IMR-90 (cell line): ENCODE results near the gene FTSJ3. TPM values are rescaled to one million over a fixed set of nuclear protein-coding genes. Genes with fewer than 3 reads are reported as not detected.

Source experiments
- ATAC-seq: fragments of 200-7000 bp; cut with Tn5 transposase; 2 replicates; pipeline ENCODE4 v1.9.1; 2020; ENCODE audit warnings: low read depth, mild to moderate bottlenecking, moderate library complexity
- BruUV-seq: library from RNA; stranded (reverse); fragments of 400-500 nt; replicated peaks from 2 replicates; lab custom pipeline; 2021; lab: Mats Ljungman, UMichigan
- CTCF ChIA-PET: fragments of 300-600 bp; formaldehyde crosslinking; extraction: SDS; loops from one replicate; lab custom pipeline; 2021; ENCODE audit warnings: antibody characterized with exemption; lab: Yijun Ruan, JAX
- POLR2A ChIA-PET: fragments of 300-600 bp; sonication (Branson Sonifier 250); formaldehyde crosslinking; loops from one replicate; lab custom pipeline; 2022; ENCODE audit warnings: antibody characterized with exemption; ENCODE audit not compliant: unreplicated experiment; lab: Charles Lee
- DNase-seq: peaks from one replicate; pipeline ENCODE4 v3.0.0; 2013
- H2AFZ ChIP-seq: replicated peaks from 2 replicates; pipeline ENCODE3; 2013; ENCODE audit warnings: low read length, mild to moderate bottlenecking; ENCODE audit not compliant: poor library complexity
- H2AK5ac ChIP-seq: 2 replicates; pipeline ENCODE4 v1.6.1; 2013; ENCODE audit warnings: low read depth, low read length, inconsistent platforms
- H2AK9ac ChIP-seq: replicated peaks from 2 replicates; pipeline ENCODE3; 2013; ENCODE audit warnings: mild to moderate bottlenecking, low read depth, low read length, moderate library complexity; ENCODE audit not compliant: poor library complexity
- H2BK120ac ChIP-seq: 2 replicates; pipeline ENCODE4 v1.6.1; 2013; ENCODE audit warnings: low read depth, low read length, inconsistent platforms
- H2BK15ac ChIP-seq: 3 replicates; pipeline ENCODE4 v1.6.1; 2013; ENCODE audit warnings: low read depth, low read length, inconsistent platforms
- H2BK20ac ChIP-seq: 2 replicates; pipeline ENCODE4 v1.6.1; 2013; ENCODE audit warnings: low read depth, mild to moderate bottlenecking, inconsistent platforms, low read length, moderate library complexity
- H2BK5ac ChIP-seq: 2 replicates; pipeline ENCODE4 v1.6.1; 2013; ENCODE audit warnings: mild to moderate bottlenecking, low read depth, low read length, inconsistent platforms; ENCODE audit not compliant: poor library complexity, severe bottlenecking
- H3K14ac ChIP-seq: replicated peaks from 2 replicates; pipeline ENCODE4 v1.6.1; 2013; ENCODE audit warnings: low read depth, low read length, inconsistent platforms
- H3K18ac ChIP-seq: 2 replicates; pipeline ENCODE4 v1.6.1; 2013; ENCODE audit warnings: low read depth, low read length, control low read depth
- H3K23ac ChIP-seq: 2 replicates; pipeline ENCODE4 v1.6.1; 2013; ENCODE audit warnings: low read depth, low read length, inconsistent platforms
- H3K27ac ChIP-seq: 2 replicates; pipeline ENCODE4 v1.5.1; 2013; ENCODE audit warnings: mild to moderate bottlenecking, control low read depth, low read length; ENCODE audit not compliant: insufficient read depth
- H3K27me3 ChIP-seq: 2 replicates; pipeline ENCODE4 v1.6.1; 2013; ENCODE audit warnings: low read length; ENCODE audit not compliant: control insufficient read depth, insufficient read depth
- H3K36me3 ChIP-seq: 2 replicates; pipeline ENCODE4 v1.6.1; 2013; ENCODE audit warnings: low read length, mixed read lengths; ENCODE audit not compliant: control insufficient read depth, insufficient read depth
- H3K4ac ChIP-seq: 2 replicates; pipeline ENCODE4 v1.6.1; 2013; ENCODE audit warnings: low read depth, low read length, inconsistent platforms
- H3K4me1 ChIP-seq: 2 replicates; pipeline ENCODE4 v1.6.1; 2013; ENCODE audit warnings: low read length, mixed read lengths; ENCODE audit not compliant: control insufficient read depth, insufficient read depth
- H3K4me2 ChIP-seq: 2 replicates; pipeline ENCODE4 v1.6.1; 2013; ENCODE audit warnings: low read depth, mild to moderate bottlenecking, control low read depth, low read length, moderate library complexity
- H3K4me3 ChIP-seq: 2 replicates; pipeline ENCODE4 v1.5.1; 2013; ENCODE audit warnings: low read depth, mild to moderate bottlenecking, control low read depth, low read length, moderate library complexity; ENCODE audit not compliant: insufficient read depth
- H3K56ac ChIP-seq: 2 replicates; pipeline ENCODE4 v1.6.1; 2013; ENCODE audit warnings: low read length, inconsistent platforms; ENCODE audit not compliant: insufficient read depth; ENCODE audit errors: extremely low read depth
- H3K79me1 ChIP-seq, 2 experiments: 2 replicates each; pipeline ENCODE4 v1.6.1; 2013; ENCODE audit warnings: low read length in 2 of 2, inconsistent platforms in 1 of 2, low read depth in 1 of 2
- H3K9ac ChIP-seq: 2 replicates; pipeline ENCODE4 v1.6.1; 2013; ENCODE audit warnings: low read depth, low read length, control low read depth
- H3K9me1 ChIP-seq: 2 replicates; pipeline ENCODE4 v1.6.1; 2013; ENCODE audit warnings: low read length, inconsistent platforms; ENCODE audit not compliant: insufficient read depth
- H3K9me3 ChIP-seq: 2 replicates; pipeline ENCODE4 v1.6.1; 2013; ENCODE audit warnings: low read length; ENCODE audit not compliant: control insufficient read depth, insufficient read depth
- H4K20me1 ChIP-seq: 2 replicates; pipeline ENCODE4 v1.6.1; 2013; ENCODE audit warnings: low read length, inconsistent platforms; ENCODE audit not compliant: insufficient read depth
- H4K5ac ChIP-seq: 2 replicates; pipeline ENCODE4 v1.6.1; 2013; ENCODE audit warnings: mild to moderate bottlenecking, low read depth, low read length, control low read depth
- H4K8ac ChIP-seq, 2 experiments: 2 replicates each; pipeline ENCODE4 v1.6.1; 2013; ENCODE audit warnings: low read depth in 2 of 2, low read length in 2 of 2, control low read depth in 1 of 2, inconsistent platforms in 1 of 2
- H4K91ac ChIP-seq: 2 replicates; pipeline ENCODE4 v1.6.1; 2013; ENCODE audit warnings: low read depth, low read length, inconsistent platforms; ENCODE audit not compliant: insufficient read depth
- BHLHE40 ChIP-seq: fragments of 150-350 bp; IDR thresholded peaks from 2 replicates; pipeline ENCODE4 v1.6.1; 2016; ENCODE audit warnings: mild to moderate bottlenecking, low read depth, low read length
- CEBPB ChIP-seq: IDR thresholded peaks from 2 replicates; pipeline ENCODE4 v1.6.1; 2012; ENCODE audit warnings: low read depth, low read length, improper control_type of control experiment
- CHD1 ChIP-seq: IDR thresholded peaks from 2 replicates; pipeline ENCODE4 v1.6.1; 2012; ENCODE audit warnings: low read depth, low read length, improper control_type of control experiment
- MAFK ChIP-seq: IDR thresholded peaks from 2 replicates; pipeline ENCODE4 v1.6.1; 2012; ENCODE audit warnings: low read depth, low read length, improper control_type of control experiment
- MAZ ChIP-seq: IDR thresholded peaks from 2 replicates; pipeline ENCODE4 v1.6.1; 2012; ENCODE audit warnings: low read depth, mild to moderate bottlenecking, low read length, improper control_type of control experiment, moderate library complexity, borderline replicate concordance
- MXI1 ChIP-seq: IDR thresholded peaks from 2 replicates; pipeline ENCODE4 v1.6.1; 2012; ENCODE audit warnings: low read depth, mild to moderate bottlenecking, low read length, moderate library complexity, borderline replicate concordance
- NFE2L2 ChIP-seq: fragments of 150-350 bp; IDR thresholded peaks from 2 replicates; pipeline ENCODE4 v1.6.1; 2016; ENCODE audit warnings: low read depth, mild to moderate bottlenecking, low read length
- POLR2A ChIP-seq: IDR thresholded peaks from 2 replicates; pipeline ENCODE4 v1.6.1; 2012; ENCODE audit warnings: mild to moderate bottlenecking, low read depth, low read length
- RCOR1 ChIP-seq: IDR thresholded peaks from 2 replicates; pipeline ENCODE4 v1.6.1; 2012; ENCODE audit warnings: mild to moderate bottlenecking, low read length, improper control_type of control experiment; ENCODE audit not compliant: insufficient replicate concordance
- SMC3 ChIP-seq: fragments of 150-350 bp; IDR thresholded peaks from 2 replicates; pipeline ENCODE4 v1.6.1; 2016; ENCODE audit warnings: low read depth, mild to moderate bottlenecking, antibody characterized with exemption, low read length, moderate library complexity
- USF2 ChIP-seq: fragments of 150-350 bp; IDR thresholded peaks from 2 replicates; pipeline ENCODE4 v1.6.1; 2017; ENCODE audit warnings: mild to moderate bottlenecking, antibody characterized with exemption, low read length, low read depth
- WGBS, 2 experiments: methylation state at CpG; one replicate each; pipeline versions ENCODE4 v1.1.5 to v1.1.7; 2013; ENCODE audit warnings: missing lambda C conversion rate in 2 of 2; ENCODE audit not compliant: insufficient read length in 1 of 2; ENCODE audit errors: extremely low coverage in 2 of 2; 5-methylcytosine and 5-hydroxymethylcytosine counted together
- dilution Hi-C: fragments of 300-500 bp; cut with HindIII; formaldehyde crosslinking; loops from one replicate; pipeline ENCODE4 v1.14.3; 2018; ENCODE audit warnings: low sequenced_read_pairs; ENCODE audit not compliant: unreplicated experiment
- in situ Hi-C: fragments of 300-500 bp; cut with MboI; formaldehyde crosslinking; loops from 3 replicates; pipeline ENCODE4 v1.14.3; 2019; ENCODE audit warnings: low sequenced_read_pairs, inconsistent platforms, mixed read lengths
- intact Hi-C: fragments of 100-400 bp; cut with micrococcal nuclease; formaldehyde crosslinking; loops from 2 replicates; pipeline ENCODE4 v1.10.0; 2022
- polyA plus RNA-seq, 3 experiments: library from polyadenylated mRNA; depleted of rRNA; stranded (reverse); fragments of >200 nt; gene quantifications; 2 replicates each; pipeline ENCODE4 v1.2.3, GENCODE V29; 2012; ENCODE audit warnings: low replicate concordance in 1 of 3
- total RNA-seq: library from RNA; depleted of rRNA; stranded (reverse); fragments of >200 nt; gene quantifications from 2 replicates; pipeline ENCODE4 v1.2.3, GENCODE V29; 2012
- TF ChIP-seq, protein P1 (sequence below): fragments of 150-350 bp; IDR thresholded peaks from 2 replicates; pipeline ENCODE4 v1.6.1; 2016; ENCODE audit warnings: low read depth, mild to moderate bottlenecking, low read length, moderate library complexity, borderline replicate concordance
- TF ChIP-seq, protein P2 (sequence below): conservative IDR thresholded peaks from 2 replicates; pipeline ENCODE4 v1.5.1; 2012; ENCODE audit warnings: mild to moderate bottlenecking, low read depth, low read length, improper control_type of control experiment

FTSJ3 gene
- total and polyA plus RNA-seq, 2 of the 4 experiments (the other 2 are of a cell fraction) = 51.3 to 68.1 TPM

DNA sequence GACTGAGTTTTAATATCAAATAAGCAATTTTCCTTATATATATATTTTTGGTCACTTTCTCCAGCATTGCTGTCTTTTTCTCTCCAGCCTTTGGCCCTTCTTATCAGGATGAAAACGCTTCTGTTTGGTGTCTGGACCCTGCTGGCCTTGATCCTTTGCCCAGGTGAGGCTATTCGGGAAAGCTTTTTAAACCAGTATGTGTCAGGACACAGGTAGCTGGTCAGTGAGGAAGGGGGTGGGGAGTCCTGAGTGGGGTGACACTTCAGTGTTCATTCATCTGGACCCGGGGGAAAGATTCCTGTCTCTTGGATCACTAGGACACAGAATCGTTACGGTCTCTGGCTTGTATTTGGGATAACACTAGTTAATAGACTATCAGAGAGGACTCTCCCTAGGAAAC lies 27.2 kb upstream of the FTSJ3 start:
- TF ChIP-seq MAZ (no peak), CEBPB (no peak), CHD1 (no peak), RCOR1 (no peak), MXI1 (no peak), POLR2A (no peak), MAFK (no peak), SMC3 (no peak), NFE2L2 (no peak), BHLHE40 (no peak), USF2 (no peak)
- TF ChIP-seq, protein P1, sequence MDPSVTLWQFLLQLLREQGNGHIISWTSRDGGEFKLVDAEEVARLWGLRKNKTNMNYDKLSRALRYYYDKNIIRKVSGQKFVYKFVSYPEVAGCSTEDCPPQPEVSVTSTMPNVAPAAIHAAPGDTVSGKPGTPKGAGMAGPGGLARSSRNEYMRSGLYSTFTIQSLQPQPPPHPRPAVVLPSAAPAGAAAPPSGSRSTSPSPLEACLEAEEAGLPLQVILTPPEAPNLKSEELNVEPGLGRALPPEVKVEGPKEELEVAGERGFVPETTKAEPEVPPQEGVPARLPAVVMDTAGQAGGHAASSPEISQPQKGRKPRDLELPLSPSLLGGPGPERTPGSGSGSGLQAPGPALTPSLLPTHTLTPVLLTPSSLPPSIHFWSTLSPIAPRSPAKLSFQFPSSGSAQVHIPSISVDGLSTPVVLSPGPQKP = no peak
- TF ChIP-seq, protein P2, sequence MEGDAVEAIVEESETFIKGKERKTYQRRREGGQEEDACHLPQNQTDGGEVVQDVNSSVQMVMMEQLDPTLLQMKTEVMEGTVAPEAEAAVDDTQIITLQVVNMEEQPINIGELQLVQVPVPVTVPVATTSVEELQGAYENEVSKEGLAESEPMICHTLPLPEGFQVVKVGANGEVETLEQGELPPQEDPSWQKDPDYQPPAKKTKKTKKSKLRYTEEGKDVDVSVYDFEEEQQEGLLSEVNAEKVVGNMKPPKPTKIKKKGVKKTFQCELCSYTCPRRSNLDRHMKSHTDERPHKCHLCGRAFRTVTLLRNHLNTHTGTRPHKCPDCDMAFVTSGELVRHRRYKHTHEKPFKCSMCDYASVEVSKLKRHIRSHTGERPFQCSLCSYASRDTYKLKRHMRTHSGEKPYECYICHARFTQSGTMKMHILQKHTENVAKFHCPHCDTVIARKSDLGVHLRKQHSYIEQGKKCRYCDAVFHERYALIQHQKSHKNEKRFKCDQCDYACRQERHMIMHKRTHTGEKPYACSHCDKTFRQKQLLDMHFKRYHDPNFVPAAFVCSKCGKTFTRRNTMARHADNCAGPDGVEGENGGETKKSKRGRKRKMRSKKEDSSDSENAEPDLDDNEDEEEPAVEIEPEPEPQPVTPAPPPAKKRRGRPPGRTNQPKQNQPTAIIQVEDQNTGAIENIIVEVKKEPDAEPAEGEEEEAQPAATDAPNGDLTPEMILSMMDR = no peak
- in situ Hi-C loops (no loop called here), intact Hi-C loops (no loop called here), dilution Hi-C loops (no loop called here)
- no peak overlapping the region for H2BK15ac ChIP-seq
- ChIA-PET CTCF (no interaction called here), POLR2A (no interaction called here)
- H2BK5ac ChIP-seq = no peak overlapping the region
- no peaks in the 10 kb centered on the region for H3K36me3 ChIP-seq
- no peak overlapping the region for H2BK20ac ChIP-seq
- DNase-seq = no peak
- H4K20me1 ChIP-seq = no peaks in the 10 kb centered on the region
- no peak overlapping the region for H3K56ac ChIP-seq
- no peaks in the 10 kb centered on the region for H3K9me1 ChIP-seq
- no peak overlapping the region for H2AK5ac ChIP-seq
- H2BK120ac ChIP-seq = no peak overlapping the region
- H3K9ac ChIP-seq = no peak overlapping the region
- H3K14ac ChIP-seq = no peak overlapping the region
- no peak overlapping the region for H4K91ac ChIP-seq
- H3K4ac ChIP-seq = no peak overlapping the region
- no peaks in the 10 kb centered on the region for H3K9me3 ChIP-seq
- H3K18ac ChIP-seq = no peak overlapping the region
- H2AFZ ChIP-seq = no peak overlapping the region
- H3K23ac ChIP-seq = no peak overlapping the region
- H3K27me3 ChIP-seq = peaks cover 29% of the 10 kb centered on the region
- no peak overlapping the region for H4K8ac ChIP-seq
- H3K4me2 ChIP-seq = no peak overlapping the region
- H3K4me3 ChIP-seq = no peak overlapping the region
- H2AK9ac ChIP-seq = no peak overlapping the region
- H4K5ac ChIP-seq = no peak overlapping the region
- no peaks in the 10 kb centered on the region for H3K79me1 ChIP-seq
- H3K27ac ChIP-seq = no peak overlapping the region
- ATAC-seq = no peak
- no peaks in the 10 kb centered on the region for H3K4me1 ChIP-seq
- no TSS peak for BruUV-seq
- WGBS, 2 experiments = no CpG with 5 or more reads among the region's 5 CpGs
